Measurements from ENCODE around the gene C2CD3.

Gene C2CD3

GRCh38 chr11:73997120-73997770, 173.6 kb downstream of the C2CD3 start:
- no peak for TF ChIP-seq CTCF (conservative IDR thresholded peaks at IDR 0.05)

GRCh38 chr11:73996161-73996747, 174.5 kb downstream of the C2CD3 start:
- peak overlapping the region; percentile 54 for H3K27ac ChIP-seq
- no peak for TF ChIP-seq CTCF (conservative IDR thresholded peaks at IDR 0.05)

More at GRCh38 chr11:73997120-73997770, 173.6 kb downstream of the C2CD3 start:
- H3K27ac ChIP-seq, result peak overlapping the region; percentile 54

DNA sequence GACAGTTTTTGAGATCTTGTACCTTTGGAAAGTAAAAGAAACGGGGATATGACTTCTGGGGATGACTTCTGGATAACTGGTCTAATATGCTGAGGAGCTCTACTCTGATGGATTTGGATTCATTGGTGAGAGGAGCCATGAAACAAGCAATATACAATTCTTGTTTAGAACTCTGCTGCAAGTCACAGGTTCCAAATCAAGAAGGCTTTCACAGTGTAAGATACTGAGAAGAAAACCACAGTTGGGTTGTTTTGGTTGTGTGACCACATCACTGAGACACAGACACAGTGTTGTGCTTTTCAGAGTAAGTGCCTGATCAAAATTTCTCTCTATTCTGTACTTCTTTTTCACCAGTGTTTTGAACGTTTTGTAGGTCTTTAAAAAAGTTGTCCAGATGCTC, 175.1 kb downstream of the C2CD3 start:
- TF ChIP-seq CTCF (conservative IDR thresholded peaks at IDR 0.05), result no peak
- peak overlapping the region; percentile 54 for H3K27ac ChIP-seq

DNA sequence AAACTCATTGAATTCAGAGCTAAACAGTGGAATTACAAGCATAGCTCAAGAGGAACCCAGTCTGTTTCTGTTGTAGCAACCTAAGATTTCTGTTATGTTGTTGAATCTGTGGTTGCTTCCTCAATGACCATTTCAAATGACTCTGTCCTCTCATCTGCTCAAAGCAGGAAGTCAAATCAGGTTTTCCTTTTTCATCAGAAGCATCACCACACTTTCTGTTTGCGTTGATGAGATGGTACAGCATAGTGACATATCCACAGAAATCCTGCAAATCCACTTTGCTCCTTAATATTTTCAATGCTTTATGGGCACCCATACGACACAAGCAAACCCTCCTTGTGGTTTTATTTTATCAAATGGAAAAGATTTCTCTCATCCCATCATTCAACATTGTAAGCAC, 175.6 kb downstream of the C2CD3 start:
- TF ChIP-seq CTCF (conservative IDR thresholded peaks at IDR 0.05), result no peak
- peak overlapping the region; percentile 54 for H3K27ac ChIP-seq

DNA sequence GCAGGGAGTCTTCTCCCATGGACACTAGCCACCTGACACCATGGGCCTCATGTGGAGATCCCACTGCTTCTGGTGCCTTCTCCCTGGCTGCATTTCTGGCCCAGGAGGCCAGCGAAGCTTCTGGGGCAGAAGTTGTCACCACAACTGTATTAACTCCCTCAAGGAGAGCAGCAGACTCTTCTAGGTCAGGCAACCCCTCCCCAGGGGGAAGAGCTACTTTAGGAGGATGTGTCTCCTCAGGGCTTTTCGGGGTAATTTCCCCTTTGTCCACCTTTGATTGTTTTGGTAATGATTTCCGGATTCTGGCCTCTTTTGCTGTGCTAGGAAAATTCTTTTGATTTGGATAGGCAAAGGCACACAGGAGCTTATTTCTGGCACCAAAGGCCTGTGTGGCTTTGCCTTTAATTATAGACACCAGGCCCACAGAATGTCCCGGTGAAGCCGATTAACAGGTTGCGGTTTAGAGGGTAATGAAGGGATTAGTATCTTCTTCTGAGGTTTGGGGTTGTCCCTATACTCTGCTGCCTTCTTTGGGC, 179.3 kb downstream of the C2CD3 start:
- H3K27ac ChIP-seq, result no peak overlapping the region
- no peak for TF ChIP-seq CTCF (conservative IDR thresholded peaks at IDR 0.05)

GRCh38 chr11:73990730-73991129, 180.1 kb downstream of the C2CD3 start:
- no peak for TF ChIP-seq CTCF (conservative IDR thresholded peaks at IDR 0.05)
- H3K27ac ChIP-seq, result no peak overlapping the region

GRCh38 chr11:73989156-73989555, 181.6 kb downstream of the C2CD3 start:
- H3K27ac ChIP-seq, result no peak overlapping the region

More at GRCh38 chr11:73989156-73989555, 181.6 kb downstream of the C2CD3 start:
- TF ChIP-seq CTCF (conservative IDR thresholded peaks at IDR 0.05), result peak; percentile 51
